HG03103 (cell line): ENCODE results near the gene ZNF124.

Experiments used
- ATAC-seq: cut with Tn5 transposase; IDR thresholded peaks from one replicate; pipeline ENCODE4 v1.9.1; 2021; ENCODE audit warnings: low read depth; ENCODE audit not compliant: unreplicated experiment

The ZNF124 gene

GRCh38 chr1:247114351-247115140 lies 57.3 kb downstream of the ZNF124 start:
- no peak for ATAC-seq

GRCh38 chr1:247113733-247114271 lies 58.0 kb downstream of the ZNF124 start:
- no peak for ATAC-seq

GRCh38 chr1:247113094-247113497 lies 58.7 kb downstream of the ZNF124 start:
- ATAC-seq, result no peak

GRCh38 chr1:247112479-247112781 lies 59.4 kb downstream of the ZNF124 start:
- ATAC-seq, result no peak

GRCh38 chr1:247111700-247112478 lies 59.9 kb downstream of the ZNF124 start:
- no peak for ATAC-seq

GRCh38 chr1:247111259-247111699 lies 60.5 kb downstream of the ZNF124 start:
- no peak for ATAC-seq

- no peak for ATAC-seq
Measured at GRCh38 chr1:247110627-247111258, 61.1 kb downstream of the ZNF124 start.

- ATAC-seq, result no peak
Measured at GRCh38 chr1:247107694-247108093, 64.1 kb downstream of the ZNF124 start.

- ATAC-seq, result no peak
Measured at GRCh38 chr1:247105966-247106365, 65.9 kb downstream of the ZNF124 start.
